Left ventricle myocardium inferior (tissue), 1 donor: Measurements from ENCODE around the gene PLEKHM1. TPM values are rescaled to one million over a fixed set of nuclear protein-coding genes. Genes with fewer than 3 reads are reported as not detected.

Source experiments
- DNase-seq: peaks from one replicate; pipeline ENCODE4 v3.0.0-alpha.2; 2020
- H3K27ac ChIP-seq: fragments of 200-600 bp; replicated peaks from 2 replicates; pipeline ENCODE4 v1.8.0; 2021
- H3K27me3 ChIP-seq: fragments of 200-600 bp; 2 replicates; pipeline ENCODE4 v1.8.0; 2021; ENCODE audit warnings: low read depth
- H3K36me3 ChIP-seq: fragments of 200-600 bp; 2 replicates; pipeline ENCODE4 v1.8.0; 2021
- H3K4me1 ChIP-seq: fragments of 200-600 bp; 2 replicates; pipeline ENCODE4 v1.8.0; 2021
- H3K4me3 ChIP-seq: fragments of 200-600 bp; 2 replicates; pipeline ENCODE4 v1.8.0; 2021; ENCODE audit warnings: mild to moderate bottlenecking, moderate library complexity
- H3K9me3 ChIP-seq: fragments of 200-600 bp; replicated peaks from 2 replicates; pipeline ENCODE4 v1.8.0; 2021
- CTCF ChIP-seq: fragments of 200-600 bp; IDR thresholded peaks from 2 replicates; pipeline ENCODE4 v1.8.0; 2021; ENCODE audit warnings: antibody characterized with exemption, mild to moderate bottlenecking, borderline replicate concordance
- intact Hi-C: fragments of 100-400 bp; cut with micrococcal nuclease; formaldehyde crosslinking; loops from one replicate; pipeline ENCODE4 v1.11.0; 2022
- total RNA-seq: library from RNA; stranded (reverse); fragmentation: NEBNext Ultra II Directional; extraction: Animal tissue kit (Norgen Biotek cat#: 25700); gene quantifications from one replicate; pipeline ENCODE4 v1.2.1, GENCODE V29; 2021
- donor health status: DM: no; HTN: yes; CAD: no; lungs with severe emphysema.

The PLEKHM1 gene
- total RNA-seq, 1 donor from 2014 or later, result 27.3 TPM

- H3K27me3 ChIP-seq, result peaks cover 25% of the 10 kb centered on the region
- TF ChIP-seq CTCF, result no peak
- peak overlapping the region; percentile 91 for H3K27ac ChIP-seq
- H3K9me3 ChIP-seq, result no peaks in the 10 kb centered on the region
- intact Hi-C loops, result no loop called here
- peaks cover 68% of the 10 kb centered on the region for H3K4me1 ChIP-seq
- no peaks in the 10 kb centered on the region for H3K36me3 ChIP-seq
- peak overlapping the region; percentile 66 for H3K4me3 ChIP-seq
- DNase-seq, result no peak
Measured at GRCh38 chr17:45425984-45426413, 64.5 kb downstream of the PLEKHM1 start.

GRCh38 chr17:45425125-45425983, 65.2 kb downstream of the PLEKHM1 start:
- TF ChIP-seq CTCF, result peak; percentile 55
- intact Hi-C loops, result no loop called here
- H3K4me3 ChIP-seq, result peak overlapping the region; percentile 66
- no peaks in the 10 kb centered on the region for H3K9me3 ChIP-seq
- H3K27ac ChIP-seq, result peak overlapping the region; percentile 91
- peaks cover 64% of the 10 kb centered on the region for H3K4me1 ChIP-seq
- H3K27me3 ChIP-seq, result peaks cover 19% of the 10 kb centered on the region
- no peaks in the 10 kb centered on the region for H3K36me3 ChIP-seq
- DNase-seq, result peak; percentile 61

- peaks cover 61% of the 10 kb centered on the region for H3K4me1 ChIP-seq
- H3K4me3 ChIP-seq, result peak overlapping the region; percentile 66
- no peak for TF ChIP-seq CTCF
- no peak for DNase-seq
- H3K9me3 ChIP-seq, result no peaks in the 10 kb centered on the region
- peak overlapping the region; percentile 91 for H3K27ac ChIP-seq
- H3K27me3 ChIP-seq, result peaks cover 12% of the 10 kb centered on the region
- intact Hi-C loops, result no loop called here
- H3K36me3 ChIP-seq, result no peaks in the 10 kb centered on the region
Measured at GRCh38 chr17:45424769-45425124, 65.8 kb downstream of the PLEKHM1 start.

- no peaks in the 10 kb centered on the region for H3K36me3 ChIP-seq
- H3K27me3 ChIP-seq, result peaks cover 5% of the 10 kb centered on the region
- no peaks in the 10 kb centered on the region for H3K9me3 ChIP-seq
- intact Hi-C loops, result no loop called here
- H3K4me3 ChIP-seq, result peak overlapping the region; percentile 66
- peak overlapping the region; percentile 91 for H3K27ac ChIP-seq
- no peak for DNase-seq
- TF ChIP-seq CTCF, result no peak
- H3K4me1 ChIP-seq, result peaks cover 62% of the 10 kb centered on the region
Measured at GRCh38 chr17:45423975-45424335, 66.6 kb downstream of the PLEKHM1 start.

- peak overlapping the region; percentile 66 for H3K4me3 ChIP-seq
- no peak for TF ChIP-seq CTCF
- no peaks in the 10 kb centered on the region for H3K36me3 ChIP-seq
- DNase-seq, result no peak
- H3K4me1 ChIP-seq, result peaks cover 62% of the 10 kb centered on the region
- no peaks in the 10 kb centered on the region for H3K27me3 ChIP-seq
- H3K27ac ChIP-seq, result peak overlapping the region; percentile 91
- intact Hi-C loops, result no loop called here
- no peaks in the 10 kb centered on the region for H3K9me3 ChIP-seq
Measured at GRCh38 chr17:45423304-45423974, 67.1 kb downstream of the PLEKHM1 start.
